H1 (cell line): ENCODE results near the gene DDOST. TPM values are rescaled to one million over a fixed set of nuclear protein-coding genes. Genes with fewer than 3 reads are reported as not detected.
A peak's percentile ranks its signal among the peaks of the same experiment; 100 is the strongest.

ENCODE experiments used
- CTCF ChIA-PET: fragments of 300-600 bp; sonication (Branson Sonifier 250); formaldehyde crosslinking; loops from one replicate; lab custom pipeline; 2021; ENCODE audit not compliant: partially characterized antibody; lab: Charles Lee
- POLR2A ChIA-PET: fragments of 300-600 bp; sonication (Branson Sonifier 250); formaldehyde crosslinking; loops from one replicate; lab custom pipeline; 2021; ENCODE audit warnings: inconsistent platforms; ENCODE audit not compliant: partially characterized antibody; lab: Charles Lee
- DNase-seq, 2 experiments: peaks; one replicate each; pipeline versions ENCODE4 v3.0.0 to v3.0.0-alpha.2; 2010 to 2022; ENCODE audit warnings: low spot score in 2 of 2, low read depth in 1 of 2, mixed read lengths in 1 of 2
- FAIRE-seq: peaks from 2 replicates; lab custom pipeline; 2011; peaks lifted over from hg19 to GRCh38; lab: Jason Lieb, UNC
- H2AFZ ChIP-seq: 2 replicates; pipeline ENCODE4 v1.8.1; 2012; ENCODE audit warnings: low read length, inconsistent platforms
- H2AK5ac ChIP-seq: 2 replicates; pipeline ENCODE4 v1.6.1; 2013; ENCODE audit warnings: low read depth, low read length
- H2BK120ac ChIP-seq: replicated peaks from 2 replicates; pipeline ENCODE3; 2013; ENCODE audit warnings: low read depth, low read length, inconsistent platforms
- H2BK12ac ChIP-seq: 2 replicates; pipeline ENCODE4 v1.6.1; 2013; ENCODE audit warnings: low read depth, low read length
- H2BK15ac ChIP-seq: 2 replicates; pipeline ENCODE4 v1.6.1; 2013; ENCODE audit warnings: low read length
- H2BK20ac ChIP-seq: 2 replicates; pipeline ENCODE4 v1.6.1; 2013; ENCODE audit warnings: low read length
- H2BK5ac ChIP-seq: 2 replicates; pipeline ENCODE4 v1.6.1; 2013; ENCODE audit warnings: low read depth, low read length
- H3K14ac ChIP-seq: 2 replicates; pipeline ENCODE4 v1.6.1; 2013; ENCODE audit warnings: inconsistent platforms; ENCODE audit not compliant: insufficient read length
- H3K18ac ChIP-seq: 2 replicates; pipeline ENCODE4 v1.6.1; 2013; ENCODE audit warnings: low read length; ENCODE audit errors: extremely low read depth
- H3K23ac ChIP-seq: 2 replicates; pipeline ENCODE4 v1.6.1; 2013; ENCODE audit warnings: inconsistent platforms; ENCODE audit not compliant: insufficient read length
- H3K23me2 ChIP-seq: 2 replicates; pipeline ENCODE4 v1.6.1; 2013; ENCODE audit warnings: low read depth, low read length
- H3K27ac ChIP-seq: 2 replicates; pipeline ENCODE4 v1.6.1; 2011; ENCODE audit warnings: low read depth, low read length, inconsistent platforms
- H3K27me3 ChIP-seq, 4 experiments: replicated peaks in 1 of 4; 1 replicate in 1 of 4; 2 replicates in 3 of 4; pipeline versions ENCODE4 v1.6.1 to v1.8.1; 2011 to 2013; ENCODE audit warnings: low read length in 3 of 4, mild to moderate bottlenecking in 3 of 4, inconsistent platforms in 2 of 4, mixed read lengths in 2 of 4, moderate library complexity in 1 of 4; ENCODE audit not compliant: control insufficient read depth in 3 of 4, insufficient read depth in 3 of 4; ENCODE audit errors: extremely low read depth in 1 of 4
- H3K36me3 ChIP-seq, 4 experiments: 2 replicates each; pipeline versions ENCODE4 v1.6.1 to v1.8.1; 2011 to 2013; ENCODE audit warnings: mild to moderate bottlenecking in 4 of 4, low read length in 3 of 4, moderate library complexity in 2 of 4, control low read depth in 1 of 4, inconsistent platforms in 1 of 4; ENCODE audit not compliant: insufficient read depth in 4 of 4, control insufficient read depth in 2 of 4
- H3K4ac ChIP-seq: replicated peaks from 2 replicates; pipeline ENCODE3; 2013; ENCODE audit warnings: low read length, low read depth, mixed read lengths, inconsistent platforms; ENCODE audit not compliant: insufficient read length
- H3K4me1 ChIP-seq, 4 experiments: replicated peaks in 1 of 4; 1 replicate in 1 of 4; 2 replicates in 3 of 4; pipeline versions ENCODE4 v1.6.1 to v1.8.1; 2011 to 2013; ENCODE audit warnings: low read length in 3 of 4, inconsistent platforms in 2 of 4, mixed read lengths in 1 of 4; ENCODE audit not compliant: insufficient read depth in 4 of 4, control insufficient read depth in 3 of 4
- H3K4me2 ChIP-seq, 2 experiments: 2 replicates each; pipeline versions ENCODE4 v1.6.1 to v1.8.1; 2011 to 2013; ENCODE audit warnings: low read depth in 2 of 2, low read length in 2 of 2, control low read depth in 1 of 2, inconsistent platforms in 1 of 2, mild to moderate bottlenecking in 1 of 2; ENCODE audit not compliant: insufficient read depth in 1 of 2
- H3K4me3 ChIP-seq, 4 experiments: fragments of 200-600, 300-600 bp in 1 of 4; sonication (generic), shearing (Covaris generic), sonication (Bioruptor Twin) in 1 of 4; 2 replicates each; pipeline versions ENCODE4 v1.5.1 to v1.8.1; 2011 to 2016; ENCODE audit warnings: low read length in 4 of 4, low read depth in 3 of 4, control low read depth in 2 of 4, inconsistent platforms in 2 of 4, mild to moderate bottlenecking in 2 of 4, mixed read lengths in 1 of 4, moderate library complexity in 1 of 4; ENCODE audit not compliant: insufficient read depth in 2 of 4; ENCODE audit errors: extremely low read depth in 1 of 4
- H3K56ac ChIP-seq: replicated peaks from 2 replicates; pipeline ENCODE3; 2013; ENCODE audit warnings: low read depth, mild to moderate bottlenecking, mixed read lengths, low read length, inconsistent platforms; ENCODE audit not compliant: insufficient read length
- H3K79me1 ChIP-seq: 2 replicates; pipeline ENCODE4 v1.6.1; 2013; ENCODE audit warnings: low read depth, low read length, control low read depth
- H3K79me2 ChIP-seq, 2 experiments: 2 replicates each; pipeline versions ENCODE4 v1.6.1 to v1.8.1; 2012 to 2013; ENCODE audit warnings: low read length in 2 of 2, mild to moderate bottlenecking in 2 of 2, inconsistent platforms in 1 of 2; ENCODE audit not compliant: insufficient read depth in 2 of 2, control insufficient read depth in 1 of 2
- H3K9ac ChIP-seq, 4 experiments: replicated peaks in 1 of 4; 1 replicate in 1 of 4; 2 replicates in 3 of 4; pipeline versions ENCODE4 v1.6.1 to v1.8.1; 2011 to 2013; ENCODE audit warnings: low read depth in 3 of 4, low read length in 3 of 4, control low read depth in 2 of 4, mild to moderate bottlenecking in 2 of 4, moderate library complexity in 2 of 4, inconsistent platforms in 1 of 4; ENCODE audit errors: extremely low read depth in 1 of 4
- H3K9me3 ChIP-seq, 2 experiments: 2 replicates each; pipeline versions ENCODE4 v1.6.1 to v1.8.1; 2012 to 2013; ENCODE audit warnings: mild to moderate bottlenecking in 2 of 2, moderate library complexity in 2 of 2, control low read depth in 1 of 2, inconsistent platforms in 1 of 2, low read depth in 1 of 2, low read length in 1 of 2, mixed read lengths in 1 of 2; ENCODE audit not compliant: insufficient read depth in 2 of 2
- H4K20me1 ChIP-seq, 2 experiments: replicated peaks in 1 of 2; 2 replicates each; pipeline versions ENCODE3 to v1.8.1; 2011 to 2013; ENCODE audit warnings: inconsistent platforms in 2 of 2, low read length in 2 of 2, mild to moderate bottlenecking in 1 of 2; ENCODE audit not compliant: insufficient read depth in 2 of 2, control insufficient read depth in 1 of 2
- H4K5ac ChIP-seq: 2 replicates; pipeline ENCODE4 v1.6.1; 2013; ENCODE audit warnings: low read length, low read depth, mixed read lengths, inconsistent platforms; ENCODE audit not compliant: insufficient read length
- H4K8ac ChIP-seq: 2 replicates; pipeline ENCODE4 v1.8.0; 2013; ENCODE audit warnings: mild to moderate bottlenecking, moderate library complexity, low read length, inconsistent platforms; ENCODE audit not compliant: insufficient read depth; ENCODE audit errors: extremely low read depth
- H4K91ac ChIP-seq: replicated peaks from 2 replicates; pipeline ENCODE3; 2013; ENCODE audit warnings: low read length, mixed read lengths, inconsistent platforms; ENCODE audit not compliant: insufficient read length
- MAFK ChIP-seq: IDR thresholded peaks from 2 replicates; pipeline ENCODE4 v1.6.1; 2012; ENCODE audit warnings: low read depth, mild to moderate bottlenecking, improper control_type of control experiment, low read length
- RAD21 ChIP-seq, 2 experiments: IDR thresholded peaks in 1 of 2; conservative IDR thresholded peaks in 1 of 2; 2 replicates each; pipeline ENCODE4 v1.6.1; 2011; ENCODE audit warnings: low read depth in 2 of 2, low read length in 2 of 2, improper control_type of control experiment in 1 of 2, inconsistent platforms in 1 of 2, mild to moderate bottlenecking in 1 of 2, moderate library complexity in 1 of 2
- SP4 ChIP-seq: IDR thresholded peaks from 2 replicates; pipeline ENCODE4 v1.6.1; 2012; ENCODE audit warnings: low read length, inconsistent platforms
- WGBS, 2 experiments: shearing (Covaris generic) in 1 of 2; methylation state at CpG; one replicate each; pipeline versions ENCODE4 v1.1.6 to v1.1.7; 2013 to 2015; ENCODE audit warnings: low lambda C conversion rate in 2 of 2, mixed read lengths in 2 of 2, inconsistent platforms in 1 of 2, low coverage in 1 of 2, missing lambda C conversion rate in 1 of 2; ENCODE audit not compliant: insufficient replicate concordance in 2 of 2, insufficient coverage in 1 of 2, insufficient read length in 1 of 2; ENCODE audit errors: extremely low coverage in 1 of 2, missing lambda C conversion rate in 1 of 2; 5-methylcytosine and 5-hydroxymethylcytosine counted together
- polyA plus RNA-seq, 7 experiments: library from polyadenylated mRNA; depleted of rRNA in 3 of 7; stranded (reverse) in 5 of 7; unstranded in 2 of 7; fragments of >200 nt in 5 of 7; fragments of 200-250 nt in 2 of 7; gene quantifications; 1 replicate in 5 of 7; 2 replicates in 1 of 7; 4 replicates in 1 of 7; pipeline versions ENCODE4 v1.2.1 to v1.2.3, GENCODE V29; 2011 to 2013; ENCODE audit warnings: missing spikeins in 2 of 7, mixed read lengths in 2 of 7
- total RNA-seq: library from RNA; stranded (reverse); fragmentation: NEBNext Ultra II Directional; extraction: Animal tissue kit (Norgen Biotek cat#: 25700); gene quantifications from 2 replicates; pipeline ENCODE4 v1.2.1, GENCODE V29; 2021
- TF ChIP-seq, protein P1 (sequence below), 3 experiments: IDR thresholded peaks; 1 replicate in 2 of 3; 2 replicates in 1 of 3; pipeline versions ENCODE4 v1.5.1 to v1.6.1; 2011; ENCODE audit warnings: low read length in 3 of 3, mild to moderate bottlenecking in 3 of 3, inconsistent platforms in 2 of 3, low read depth in 1 of 3, moderate library complexity in 1 of 3; ENCODE audit not compliant: insufficient read depth in 1 of 3; ENCODE audit errors: control extremely low read depth in 1 of 3

Gene DDOST
- total and polyA plus RNA-seq, 2 of the 8 experiments (the other 6 are each of a cell fraction or from before 2014, with no cell fraction given): 253 to 336 TPM

DNA sequence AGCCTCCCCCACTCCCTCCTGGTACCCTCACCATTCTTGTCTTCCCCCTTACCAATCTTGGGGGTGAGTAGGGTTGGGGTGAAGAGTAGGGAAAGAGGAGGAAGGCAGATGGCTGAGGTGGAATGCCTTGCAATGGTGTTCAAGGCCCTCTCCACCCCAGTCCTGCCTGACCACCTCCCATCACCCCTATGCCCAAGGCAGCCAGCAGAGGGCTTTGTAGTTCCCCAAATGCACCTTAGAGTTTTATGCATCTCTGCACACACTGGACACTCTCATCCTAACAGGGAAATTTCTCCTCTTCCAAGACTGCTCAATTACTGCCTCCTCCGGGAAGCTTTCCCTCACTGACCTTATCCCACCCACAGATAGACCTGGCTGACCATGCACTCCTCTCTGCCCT lies 41.2 kb upstream of the DDOST start:
- Histone ChIP-seq H3K36me3 (no peaks in the 10 kb centered on the region; a peak in 2 of 8 replicates), H3K14ac (no peak overlapping the region), H3K79me2 (no peaks in the 10 kb centered on the region), H3K23ac (no peak overlapping the region), H3K27me3 (no peaks in the 10 kb centered on the region), H3K27ac (no peak overlapping the region), H2BK20ac (no peak overlapping the region), H3K23me2 (peaks cover 8% of the 10 kb centered on the region; the same call in 1 of the 2 replicates), H3K9me3 (no peaks in the 10 kb centered on the region), H3K4me2 (no peak overlapping the region), H3K9ac (no peak overlapping the region), H4K20me1 (peaks cover 0 to 14% of the 10 kb centered on the region in 2 experiments), H4K91ac (no peak overlapping the region), H2BK120ac (no peak overlapping the region), H3K4me3 (no peak overlapping the region), H2BK12ac (no peak overlapping the region), H2AFZ (no peak overlapping the region), H4K8ac (no peak overlapping the region), H3K56ac (no peak overlapping the region), H3K79me1 (no peaks in the 10 kb centered on the region), H3K4ac (no peak overlapping the region), H2BK15ac (no peak overlapping the region), H3K18ac (no peak overlapping the region), H2AK5ac (no peak overlapping the region), H2BK5ac (no peak overlapping the region), H4K5ac (no peak overlapping the region), H3K4me1 (peaks cover 0 to 5% (median 0%) of the 10 kb centered on the region in 4 experiments; a peak in 2 of 7 replicates)
- ChIA-PET CTCF (interaction anchor here (1.0 to 1.7 kb wide), 3 partner anchors 10 to 14 kb away, joined by 4 to 6 read pairs (median 5); no protein-coding TSS in a partner anchor), POLR2A (interaction anchor here (1.0 kb wide), 1 partner anchor 36 kb away, joined by 3 read pairs; no protein-coding TSS in a partner anchor)
- TF ChIP-seq SP4 (no peak), RAD21 (IDR thresholded peaks at IDR 0.05 in 1 of 2, conservative IDR thresholded peaks at IDR 0.05 in 1 of 2; ENCODE audit: low read depth in 2 of 2, low read length in 2 of 2) (0 out of 4 replicates have a peak, but pooled peaks of 1 of the 2 experiments have one; percentile 13), MAFK (no peak)
- TF ChIP-seq, protein P1, sequence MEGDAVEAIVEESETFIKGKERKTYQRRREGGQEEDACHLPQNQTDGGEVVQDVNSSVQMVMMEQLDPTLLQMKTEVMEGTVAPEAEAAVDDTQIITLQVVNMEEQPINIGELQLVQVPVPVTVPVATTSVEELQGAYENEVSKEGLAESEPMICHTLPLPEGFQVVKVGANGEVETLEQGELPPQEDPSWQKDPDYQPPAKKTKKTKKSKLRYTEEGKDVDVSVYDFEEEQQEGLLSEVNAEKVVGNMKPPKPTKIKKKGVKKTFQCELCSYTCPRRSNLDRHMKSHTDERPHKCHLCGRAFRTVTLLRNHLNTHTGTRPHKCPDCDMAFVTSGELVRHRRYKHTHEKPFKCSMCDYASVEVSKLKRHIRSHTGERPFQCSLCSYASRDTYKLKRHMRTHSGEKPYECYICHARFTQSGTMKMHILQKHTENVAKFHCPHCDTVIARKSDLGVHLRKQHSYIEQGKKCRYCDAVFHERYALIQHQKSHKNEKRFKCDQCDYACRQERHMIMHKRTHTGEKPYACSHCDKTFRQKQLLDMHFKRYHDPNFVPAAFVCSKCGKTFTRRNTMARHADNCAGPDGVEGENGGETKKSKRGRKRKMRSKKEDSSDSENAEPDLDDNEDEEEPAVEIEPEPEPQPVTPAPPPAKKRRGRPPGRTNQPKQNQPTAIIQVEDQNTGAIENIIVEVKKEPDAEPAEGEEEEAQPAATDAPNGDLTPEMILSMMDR (IDR thresholded peaks at IDR 0.05; ENCODE audit: control extremely low read depth in 1 of 3, insufficient read depth in 1 of 3, low read depth in 1 of 3, low read length in 3 of 3): peak in 2 of 3 experiments; percentile 29 to 31; a peak in 2 of 4 replicates
- 81% methylated on average over 1 of the region's 1 CpG; no CpG with 5 or more reads in 1 of the 2 experiments for WGBS, 2 experiments
- FAIRE-seq: no peak
- DNase-seq: no peak
